GM18508 (cell line): ENCODE measurements around the gene ZNF474.

Source experiments
- ATAC-seq: cut with Tn5 transposase; IDR thresholded peaks from one replicate; pipeline ENCODE4 v1.9.1; 2021; ENCODE audit warnings: moderate number of reproducible peaks; ENCODE audit not compliant: insufficient read depth, unreplicated experiment

ZNF474 gene

GRCh38 chr5:122152266-122152900 lies 23.0 kb downstream of the ZNF474 start:
- no peak for ATAC-seq

- ATAC-seq = no peak
Observed at GRCh38 chr5:122153230-122153629, 23.9 kb downstream of the ZNF474 start.

- no peak for ATAC-seq
Observed at GRCh38 chr5:122153774-122154173, 24.4 kb downstream of the ZNF474 start.

GRCh38 chr5:122154491-122154890 lies 25.1 kb downstream of the ZNF474 start:
- no peak for ATAC-seq

GRCh38 chr5:122154910-122155309 lies 25.6 kb downstream of the ZNF474 start:
- ATAC-seq = no peak

GRCh38 chr5:122155546-122155945 lies 26.2 kb downstream of the ZNF474 start:
- ATAC-seq = no peak

GRCh38 chr5:122156724-122157325 lies 27.5 kb downstream of the ZNF474 start:
- ATAC-seq = no peak

GRCh38 chr5:122162100-122162638 lies 32.8 kb downstream of the ZNF474 start:
- ATAC-seq = no peak

- no peak for ATAC-seq
Observed at GRCh38 chr5:122163121-122164069, 34.0 kb downstream of the ZNF474 start.

- no peak for ATAC-seq
Observed at GRCh38 chr5:122164070-122164435, 34.7 kb downstream of the ZNF474 start.

- ATAC-seq = no peak
Observed at GRCh38 chr5:122164831-122165558, 35.6 kb downstream of the ZNF474 start.

- ATAC-seq = no peak
Observed at GRCh38 chr5:122165559-122166078, 36.3 kb downstream of the ZNF474 start.

GRCh38 chr5:122169350-122170103 lies 40.2 kb downstream of the ZNF474 start:
- ATAC-seq = no peak

GRCh38 chr5:122170620-122171019 lies 41.3 kb downstream of the ZNF474 start:
- no peak for ATAC-seq

GRCh38 chr5:122172207-122172606 lies 42.9 kb downstream of the ZNF474 start:
- no peak for ATAC-seq

- no peak for ATAC-seq
Observed at GRCh38 chr5:122173474-122174415, 44.4 kb downstream of the ZNF474 start.

GRCh38 chr5:122175091-122175490 lies 45.7 kb downstream of the ZNF474 start:
- ATAC-seq = no peak

- ATAC-seq = no peak
Observed at GRCh38 chr5:122175852-122176251, 46.5 kb downstream of the ZNF474 start.
